Osteoblast (primary cell): ENCODE results near the gene CDKN1B. TPM values are rescaled to one million over a fixed set of nuclear protein-coding genes. Genes with fewer than 3 reads are reported as not detected.
A peak's percentile ranks its signal among the peaks of the same experiment; 100 is the strongest.

Source experiments
- DNase-seq: peaks from one replicate; pipeline ENCODE4 v3.0.0; 2011; ENCODE audit warnings: low spot score, mixed read lengths; ENCODE audit not compliant: insufficient read length; ENCODE audit errors: missing footprints
- H2AFZ ChIP-seq: 2 replicates; pipeline ENCODE4 v1.6.0; 2011; ENCODE audit warnings: mild to moderate bottlenecking, low read length
- H3K27ac ChIP-seq: 2 replicates; pipeline ENCODE4 v1.5.1; 2011; ENCODE audit warnings: mild to moderate bottlenecking, low read depth, low read length, moderate library complexity
- H3K27me3 ChIP-seq: 2 replicates; pipeline ENCODE4 v1.6.0; 2012; ENCODE audit warnings: mild to moderate bottlenecking, control low read depth, inconsistent platforms, low read length, moderate library complexity; ENCODE audit not compliant: insufficient read depth
- H3K36me3 ChIP-seq: 2 replicates; pipeline ENCODE4 v1.5.1; 2011; ENCODE audit warnings: mild to moderate bottlenecking, low read length, control low read depth, moderate library complexity; ENCODE audit not compliant: insufficient read depth
- H3K4me1 ChIP-seq: 2 replicates; pipeline ENCODE4 v1.5.1; 2011; ENCODE audit warnings: mild to moderate bottlenecking, low read length, control low read depth, moderate library complexity; ENCODE audit not compliant: insufficient read depth
- H3K4me2 ChIP-seq: 2 replicates; pipeline ENCODE4 v1.6.0; 2011; ENCODE audit warnings: mild to moderate bottlenecking, low read length; ENCODE audit not compliant: insufficient read depth
- H3K4me3 ChIP-seq: fragments of 200-600 bp; sonication (generic); 3 replicates; pipeline ENCODE4 v1.5.1; 2012; ENCODE audit warnings: mild to moderate bottlenecking, low read length, inconsistent platforms; ENCODE audit not compliant: insufficient read depth
- H3K79me2 ChIP-seq: 2 replicates; pipeline ENCODE4 v1.6.0; 2012; ENCODE audit warnings: mild to moderate bottlenecking, low read length, control low read depth, inconsistent platforms; ENCODE audit not compliant: insufficient read depth
- H3K9me3 ChIP-seq: 2 replicates; pipeline ENCODE4 v1.5.1; 2011; ENCODE audit warnings: low read depth, low read length, control low read depth
- H4K20me1 ChIP-seq: 2 replicates; pipeline ENCODE4 v1.6.0; 2012; ENCODE audit warnings: mild to moderate bottlenecking, low read length, control low read depth; ENCODE audit not compliant: insufficient read depth
- total RNA-seq: library from RNA; depleted of rRNA; stranded (reverse); fragments of >200 nt; gene quantifications from 2 replicates; pipeline ENCODE4 v1.2.3, GENCODE V29; 2012
- TF ChIP-seq, protein P1 (sequence below): IDR thresholded peaks from 2 replicates; pipeline ENCODE4 v1.5.1; 2011; ENCODE audit warnings: mild to moderate bottlenecking, low read depth, low read length, moderate library complexity; ENCODE audit errors: extremely low read depth

The CDKN1B gene
- total RNA-seq, 1 donor = 52.8 TPM

DNA sequence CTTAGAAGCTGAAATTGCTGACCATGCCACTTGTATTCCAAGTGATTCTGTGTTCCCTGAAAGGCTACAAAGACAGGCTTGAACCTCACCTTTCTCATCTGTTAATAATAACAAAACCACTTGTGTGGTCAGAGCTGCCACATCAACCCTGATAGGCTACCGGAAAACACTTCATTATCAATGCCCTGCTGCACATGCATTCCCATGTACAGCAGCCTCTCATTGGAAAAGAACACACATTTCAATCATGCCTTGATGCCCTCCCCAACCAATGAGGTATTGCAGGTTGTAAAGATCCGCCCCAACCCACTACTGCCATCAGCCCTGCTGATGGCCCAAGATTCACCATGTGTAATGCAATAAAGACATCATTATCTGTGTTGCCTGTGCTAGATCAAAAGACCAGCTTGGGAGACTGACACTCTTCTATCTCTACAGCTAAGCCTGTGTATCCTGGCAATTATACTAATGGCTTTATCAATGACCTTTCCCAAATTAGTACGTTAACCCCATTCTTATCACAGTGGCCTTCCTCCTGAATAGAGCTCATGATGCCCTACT, 24.0 kb upstream of the CDKN1B start:
- no peak for DNase-seq
- no peaks in the 10 kb centered on the region for H3K79me2 ChIP-seq
- H3K4me2 ChIP-seq = no peak overlapping the region
- H3K27me3 ChIP-seq = no peaks in the 10 kb centered on the region
- H3K4me3 ChIP-seq = no peak overlapping the region
- no peak overlapping the region for H2AFZ ChIP-seq
- H3K27ac ChIP-seq = no peak overlapping the region
- H3K9me3 ChIP-seq = no peaks in the 10 kb centered on the region
- TF ChIP-seq, protein P1, sequence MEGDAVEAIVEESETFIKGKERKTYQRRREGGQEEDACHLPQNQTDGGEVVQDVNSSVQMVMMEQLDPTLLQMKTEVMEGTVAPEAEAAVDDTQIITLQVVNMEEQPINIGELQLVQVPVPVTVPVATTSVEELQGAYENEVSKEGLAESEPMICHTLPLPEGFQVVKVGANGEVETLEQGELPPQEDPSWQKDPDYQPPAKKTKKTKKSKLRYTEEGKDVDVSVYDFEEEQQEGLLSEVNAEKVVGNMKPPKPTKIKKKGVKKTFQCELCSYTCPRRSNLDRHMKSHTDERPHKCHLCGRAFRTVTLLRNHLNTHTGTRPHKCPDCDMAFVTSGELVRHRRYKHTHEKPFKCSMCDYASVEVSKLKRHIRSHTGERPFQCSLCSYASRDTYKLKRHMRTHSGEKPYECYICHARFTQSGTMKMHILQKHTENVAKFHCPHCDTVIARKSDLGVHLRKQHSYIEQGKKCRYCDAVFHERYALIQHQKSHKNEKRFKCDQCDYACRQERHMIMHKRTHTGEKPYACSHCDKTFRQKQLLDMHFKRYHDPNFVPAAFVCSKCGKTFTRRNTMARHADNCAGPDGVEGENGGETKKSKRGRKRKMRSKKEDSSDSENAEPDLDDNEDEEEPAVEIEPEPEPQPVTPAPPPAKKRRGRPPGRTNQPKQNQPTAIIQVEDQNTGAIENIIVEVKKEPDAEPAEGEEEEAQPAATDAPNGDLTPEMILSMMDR = no peak
- H3K4me1 ChIP-seq = peaks cover 20% of the 10 kb centered on the region
- H3K36me3 ChIP-seq = no peaks in the 10 kb centered on the region
- no peaks in the 10 kb centered on the region for H4K20me1 ChIP-seq

DNA sequence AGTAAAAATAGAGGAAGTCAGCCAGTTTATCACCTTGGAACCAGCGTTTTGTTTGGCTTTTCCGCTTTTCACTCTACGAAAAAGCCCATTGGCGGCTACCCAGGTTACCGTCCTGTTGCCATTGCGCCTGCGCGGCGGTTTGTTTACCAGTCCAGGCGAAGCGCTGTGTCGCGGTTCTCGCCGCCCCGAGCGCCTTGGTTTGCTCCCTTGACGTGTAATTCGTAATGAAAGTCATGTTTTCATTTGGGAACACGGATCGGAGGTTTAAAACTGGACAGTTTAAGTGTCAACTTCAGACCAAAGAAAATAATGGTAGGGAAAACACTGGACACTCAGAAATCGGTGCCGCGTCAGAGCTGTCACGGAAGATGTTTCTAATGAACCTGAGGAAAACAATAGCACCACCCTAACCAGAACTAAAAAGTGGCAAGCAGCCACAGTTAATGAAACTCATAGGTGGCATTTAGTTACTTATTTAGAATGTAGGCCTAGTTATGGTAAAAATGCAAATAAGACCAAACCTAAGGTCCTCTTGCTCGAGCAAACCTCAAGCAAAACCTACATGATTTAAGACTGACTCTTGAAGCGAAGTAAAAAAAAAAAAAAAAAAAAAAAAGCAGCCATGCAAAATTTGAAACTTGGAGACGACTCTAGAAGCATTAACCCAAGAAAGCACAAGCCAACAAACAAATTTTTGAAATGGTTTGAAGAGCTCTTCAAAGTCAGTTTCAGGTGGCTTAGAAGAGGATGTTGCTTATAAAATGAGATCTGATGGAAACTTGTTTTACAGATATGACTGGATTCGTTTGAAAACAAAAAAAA, 20.4 kb upstream of the CDKN1B start:
- Histone ChIP-seq H3K4me2 (peak overlapping the region; percentile 100), H3K36me3 (no peaks in the 10 kb centered on the region), H3K27ac (peak overlapping the region; percentile 100), H2AFZ (peak overlapping the region; percentile 100), H4K20me1 (no peaks in the 10 kb centered on the region), H3K79me2 (no peaks in the 10 kb centered on the region), H3K4me1 (peaks cover 22% of the 10 kb centered on the region), H3K9me3 (no peaks in the 10 kb centered on the region), H3K4me3 (peak overlapping the region; percentile 82), H3K27me3 (no peaks in the 10 kb centered on the region)
- TF ChIP-seq, protein P1 = no peak
- DNase-seq = peak; percentile 58

DNA sequence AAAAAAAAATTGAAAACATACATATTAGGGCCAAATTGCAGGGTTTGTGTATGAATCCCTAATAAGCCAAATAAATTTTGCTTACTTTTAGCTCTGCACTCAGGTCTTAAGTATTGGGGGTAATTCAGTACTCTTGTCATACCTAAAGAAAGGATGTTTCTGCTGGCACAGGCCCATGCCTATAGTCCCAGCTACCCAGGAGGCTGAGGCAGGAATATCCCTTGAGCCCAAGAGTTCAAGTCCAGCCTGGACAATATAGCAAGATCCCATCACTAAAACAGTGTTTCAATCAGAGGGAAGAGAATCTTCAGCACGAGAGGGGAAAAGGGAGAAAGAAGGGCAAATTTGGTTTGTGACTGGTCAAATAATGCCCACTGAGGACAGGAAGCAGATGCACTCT, 17.8 kb upstream of the CDKN1B start:
- Histone ChIP-seq H3K36me3 (no peaks in the 10 kb centered on the region), H3K4me2 (no peak overlapping the region), H3K79me2 (no peaks in the 10 kb centered on the region), H3K27ac (no peak overlapping the region), H3K4me3 (no peak overlapping the region), H3K9me3 (no peaks in the 10 kb centered on the region), H3K27me3 (no peaks in the 10 kb centered on the region), H3K4me1 (peaks cover 24% of the 10 kb centered on the region), H2AFZ (no peak overlapping the region), H4K20me1 (no peaks in the 10 kb centered on the region)
- TF ChIP-seq, protein P1 = no peak
- DNase-seq = no peak

DNA sequence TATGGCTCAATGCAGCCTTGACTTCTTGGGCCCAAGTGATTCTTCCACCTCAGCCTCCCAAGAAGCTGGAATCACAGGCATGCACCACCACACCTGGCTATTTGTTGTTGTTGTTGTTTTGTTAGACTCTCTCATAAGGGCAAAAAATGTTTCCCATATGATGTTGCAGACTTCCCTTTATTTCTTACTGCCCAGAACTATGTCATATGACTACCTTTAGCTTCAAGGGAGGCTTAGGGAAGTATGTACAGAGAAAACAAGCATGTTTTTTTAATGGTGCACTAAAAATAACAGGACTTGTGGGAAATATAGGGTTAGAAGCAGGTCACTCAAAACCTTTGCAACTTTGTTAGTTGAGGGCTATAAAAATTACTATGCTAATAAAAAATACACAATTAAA, 16.9 kb upstream of the CDKN1B start:
- Histone ChIP-seq H3K4me1 (peaks cover 28% of the 10 kb centered on the region), H3K79me2 (no peaks in the 10 kb centered on the region), H3K9me3 (no peaks in the 10 kb centered on the region), H3K4me3 (no peak overlapping the region), H3K27ac (no peak overlapping the region), H3K4me2 (no peak overlapping the region), H2AFZ (no peak overlapping the region), H4K20me1 (no peaks in the 10 kb centered on the region), H3K27me3 (no peaks in the 10 kb centered on the region), H3K36me3 (no peaks in the 10 kb centered on the region)
- TF ChIP-seq, protein P1 = no peak
- no peak for DNase-seq
